HepG2 (cell line): ENCODE results near the gene METTL1. TPM values are rescaled to one million over a fixed set of nuclear protein-coding genes. Genes with fewer than 3 reads are reported as not detected.

ENCODE experiments used
- DR1 ChIP-seq: sonication (generic); formaldehyde crosslinking; IDR thresholded peaks from 2 replicates; pipeline ENCODE4 v1.8.0; 2021; ENCODE audit warnings: mild to moderate bottlenecking, missing genetic modification reagents, inconsistent platforms
- GABPA ChIP-seq, 2 experiments: IDR thresholded peaks; 2 replicates each; pipeline ENCODE4 v1.6.1; 2011 to 2016; ENCODE audit warnings: low read depth in 2 of 2, low read length in 1 of 2, missing biosample characterization in 1 of 2, missing genetic modification characterization in 1 of 2
- GATA4 ChIP-seq: sonication (generic); IDR thresholded peaks from 2 replicates; pipeline ENCODE4 v1.6.1; 2016; ENCODE audit warnings: antibody characterized with exemption, low read depth, borderline replicate concordance
- HIVEP1 ChIP-seq: sonication (generic); formaldehyde crosslinking; IDR thresholded peaks from 2 replicates; pipeline ENCODE4 v1.4.0; 2020; ENCODE audit warnings: mild to moderate bottlenecking, missing genetic modification reagents
- SALL2 ChIP-seq: sonication (generic); formaldehyde crosslinking; IDR thresholded peaks from 2 replicates; pipeline ENCODE4 v1.8.1; 2023; ENCODE audit warnings: mild to moderate bottlenecking, missing genetic modification reagents, inconsistent platforms
- SMARCE1 ChIP-seq: fragments of 450-650 bp; IDR thresholded peaks from 2 replicates; pipeline ENCODE4 v1.6.1; 2017; ENCODE audit warnings: borderline replicate concordance
- SP140L ChIP-seq: sonication (generic); formaldehyde crosslinking; IDR thresholded peaks from 2 replicates; pipeline ENCODE4 v1.4.0; 2020; ENCODE audit warnings: missing genetic modification reagents, borderline replicate concordance
- ZNF501 ChIP-seq: sonication (generic); formaldehyde crosslinking; IDR thresholded peaks from 2 replicates; pipeline ENCODE4 v1.5.1; 2020; ENCODE audit warnings: mild to moderate bottlenecking, moderate library complexity, missing genetic modification reagents
- ZNF557 ChIP-seq: sonication (generic); formaldehyde crosslinking; IDR thresholded peaks from 2 replicates; pipeline ENCODE4 v1.4.0; 2020; ENCODE audit warnings: missing genetic modification reagents
- ZNF776 ChIP-seq: sonication (generic); formaldehyde crosslinking; IDR thresholded peaks from 2 replicates; pipeline ENCODE4 v1.4.0; 2020; ENCODE audit warnings: mild to moderate bottlenecking, missing genetic modification reagents
- ZNF790 ChIP-seq: sonication (generic); formaldehyde crosslinking; IDR thresholded peaks from 2 replicates; pipeline ENCODE4 v1.8.0; 2022; ENCODE audit warnings: missing genetic modification reagents, mild to moderate bottlenecking, borderline replicate concordance
- ZNF883 ChIP-seq: sonication (generic); formaldehyde crosslinking; IDR thresholded peaks from 2 replicates; pipeline ENCODE4 v1.5.1; 2020; ENCODE audit warnings: mild to moderate bottlenecking, missing genetic modification reagents; ENCODE audit errors: not compliant biosample characterization
- polyA plus RNA-seq, 8 experiments: library from polyadenylated mRNA; depleted of rRNA in 3 of 8; stranded (reverse) in 7 of 8; unstranded in 1 of 8; fragments of >200 nt; fragmentation: Illumina TruSeq in 4 of 8; extraction: Trizol in 4 of 8; gene quantifications; 2 replicates each; pipeline versions ENCODE4 v1.2.1 to v1.2.3, GENCODE V29; 2011 to 2016; ENCODE audit warnings: low read depth in 4 of 8, missing spikeins in 1 of 8, mixed read lengths in 1 of 8; ENCODE audit not compliant: insufficient read depth in 1 of 8
- total RNA-seq, 5 experiments: library from RNA; depleted of rRNA; stranded (reverse); fragments of >200 nt; fragmentation: Illumina TruSeq; extraction: Trizol; gene quantifications; 2 replicates each; pipeline ENCODE4 v1.2.3, GENCODE V29; 2016; ENCODE audit warnings: low read depth in 1 of 5
- TF ChIP-seq, protein P1 (sequence below): sonication (generic); formaldehyde crosslinking; IDR thresholded peaks from 2 replicates; pipeline ENCODE4 v1.4.0; 2020; ENCODE audit warnings: missing genetic modification reagents, borderline replicate concordance
- TF ChIP-seq, protein P2 (sequence below): IDR thresholded peaks from 2 replicates; pipeline ENCODE4 v1.6.1; 2016; ENCODE audit warnings: missing biosample characterization, missing genetic modification reagents, low read depth
- TF ChIP-seq, protein P3 (sequence below): IDR thresholded peaks from 2 replicates; pipeline ENCODE4 v1.6.1; 2018; ENCODE audit warnings: missing genetic modification reagents
- TF ChIP-seq, protein P4 (sequence below): IDR thresholded peaks from 2 replicates; pipeline ENCODE4 v1.6.1; 2012; ENCODE audit warnings: low read depth, low read length, improper control_type of control experiment
- TF ChIP-seq, protein P5 (sequence below): sonication (generic); formaldehyde crosslinking; IDR thresholded peaks from 2 replicates; pipeline ENCODE4 v1.5.0; 2020; ENCODE audit warnings: mild to moderate bottlenecking, missing genetic modification reagents, borderline replicate concordance

METTL1 gene
- total and polyA plus RNA-seq, 2 of the 13 experiments (the other 11 are each of a cell fraction or from before 2014, with no cell fraction given): 34.7 to 36.9 TPM

DNA sequence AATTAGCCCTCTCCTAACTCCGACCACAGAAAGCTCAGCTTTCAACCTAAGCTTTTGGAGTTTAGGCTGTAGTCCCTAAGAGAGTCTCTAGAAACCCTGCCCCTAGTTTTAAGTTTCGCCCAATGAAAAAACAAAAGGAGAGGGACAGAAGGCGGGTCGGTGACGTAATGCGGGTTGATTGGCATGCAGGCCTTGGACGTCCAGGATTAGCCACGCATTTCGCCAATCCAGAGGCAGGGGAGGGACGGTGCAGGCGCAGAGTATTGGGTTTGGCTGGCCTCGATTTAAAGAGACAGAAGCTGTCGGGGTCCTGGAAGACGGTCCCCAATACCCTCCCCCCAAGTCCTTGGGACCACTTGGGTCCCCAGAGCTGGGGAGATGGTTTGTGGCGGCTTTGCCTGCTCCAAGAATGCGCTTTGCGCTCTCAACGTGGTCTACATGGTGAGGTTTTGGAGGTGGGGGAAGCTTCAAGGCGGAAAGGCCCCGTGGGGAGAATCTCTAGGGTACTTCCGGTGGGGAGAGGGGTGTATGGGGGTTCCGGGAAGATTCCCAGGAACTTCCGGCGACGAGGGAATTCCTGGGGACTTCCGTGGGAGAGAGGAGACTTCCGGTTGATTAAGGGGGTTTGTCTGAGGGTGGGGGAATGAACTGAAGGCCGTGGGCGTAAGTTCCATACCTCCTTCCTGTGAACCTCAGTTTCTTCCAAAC lies 27.0 kb downstream of the METTL1 start, which contains the start of gene TSPAN31 (continued):
- TF ChIP-seq SALL2 (CRISPR knock-in tag) (no peak), GABPA (IDR thresholded peaks at IDR 0.05; ENCODE audit: low read depth, low read length) (peak; percentile 71), GABPA (CRISPR knock-in tag; IDR thresholded peaks at IDR 0.05; ENCODE audit: low read depth) (peak; percentile 94), ZNF883 (CRISPR knock-in tag) (peak; percentile 55), ZNF776 (CRISPR knock-in tag) (peak; percentile 5; the same call in 1 of the 2 replicates), SMARCE1 (no peak), HIVEP1 (CRISPR knock-in tag) (0 out of 2 replicates have a peak, but pooled peaks have one; percentile 54), ZNF557 (CRISPR knock-in tag) (no peak), ZNF501 (CRISPR knock-in tag) (no peak; the same call in 1 of the 2 replicates), DR1 (CRISPR knock-in tag) (peak; percentile 71; the same call in 1 of the 2 replicates), GATA4 (no peak), ZNF790 (CRISPR knock-in tag) (no peak), SP140L (CRISPR knock-in tag) (no peak)
- TF ChIP-seq, protein P1, sequence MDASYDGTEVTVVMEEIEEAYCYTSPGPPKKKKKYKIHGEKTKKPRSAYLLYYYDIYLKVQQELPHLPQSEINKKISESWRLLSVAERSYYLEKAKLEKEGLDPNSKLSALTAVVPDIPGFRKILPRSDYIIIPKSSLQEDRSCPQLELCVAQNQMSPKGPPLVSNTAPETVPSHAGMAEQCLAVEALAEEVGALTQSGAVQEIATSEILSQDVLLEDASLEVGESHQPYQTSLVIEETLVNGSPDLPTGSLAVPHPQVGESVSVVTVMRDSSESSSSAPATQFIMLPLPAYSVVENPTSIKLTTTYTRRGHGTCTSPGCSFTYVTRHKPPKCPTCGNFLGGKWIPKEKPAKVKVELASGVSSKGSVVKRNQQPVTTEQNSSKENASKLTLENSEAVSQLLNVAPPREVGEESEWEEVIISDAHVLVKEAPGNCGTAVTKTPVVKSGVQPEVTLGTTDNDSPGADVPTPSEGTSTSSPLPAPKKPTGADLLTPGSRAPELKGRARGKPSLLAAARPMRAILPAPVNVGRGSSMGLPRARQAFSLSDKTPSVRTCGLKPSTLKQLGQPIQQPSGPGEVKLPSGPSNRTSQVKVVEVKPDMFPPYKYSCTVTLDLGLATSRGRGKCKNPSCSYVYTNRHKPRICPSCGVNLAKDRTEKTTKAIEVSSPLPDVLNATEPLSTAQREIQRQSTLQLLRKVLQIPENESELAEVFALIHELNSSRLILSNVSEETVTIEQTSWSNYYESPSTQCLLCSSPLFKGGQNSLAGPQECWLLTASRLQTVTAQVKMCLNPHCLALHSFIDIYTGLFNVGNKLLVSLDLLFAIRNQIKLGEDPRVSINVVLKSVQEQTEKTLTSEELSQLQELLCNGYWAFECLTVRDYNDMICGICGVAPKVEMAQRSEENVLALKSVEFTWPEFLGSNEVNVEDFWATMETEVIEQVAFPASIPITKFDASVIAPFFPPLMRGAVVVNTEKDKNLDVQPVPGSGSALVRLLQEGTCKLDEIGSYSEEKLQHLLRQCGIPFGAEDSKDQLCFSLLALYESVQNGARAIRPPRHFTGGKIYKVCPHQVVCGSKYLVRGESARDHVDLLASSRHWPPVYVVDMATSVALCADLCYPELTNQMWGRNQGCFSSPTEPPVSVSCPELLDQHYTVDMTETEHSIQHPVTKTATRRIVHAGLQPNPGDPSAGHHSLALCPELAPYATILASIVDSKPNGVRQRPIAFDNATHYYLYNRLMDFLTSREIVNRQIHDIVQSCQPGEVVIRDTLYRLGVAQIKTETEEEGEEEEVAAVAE (CRISPR knock-in tag): 0 out of 2 replicates have a peak, but pooled peaks have one; percentile 6
- TF ChIP-seq, protein P2, sequence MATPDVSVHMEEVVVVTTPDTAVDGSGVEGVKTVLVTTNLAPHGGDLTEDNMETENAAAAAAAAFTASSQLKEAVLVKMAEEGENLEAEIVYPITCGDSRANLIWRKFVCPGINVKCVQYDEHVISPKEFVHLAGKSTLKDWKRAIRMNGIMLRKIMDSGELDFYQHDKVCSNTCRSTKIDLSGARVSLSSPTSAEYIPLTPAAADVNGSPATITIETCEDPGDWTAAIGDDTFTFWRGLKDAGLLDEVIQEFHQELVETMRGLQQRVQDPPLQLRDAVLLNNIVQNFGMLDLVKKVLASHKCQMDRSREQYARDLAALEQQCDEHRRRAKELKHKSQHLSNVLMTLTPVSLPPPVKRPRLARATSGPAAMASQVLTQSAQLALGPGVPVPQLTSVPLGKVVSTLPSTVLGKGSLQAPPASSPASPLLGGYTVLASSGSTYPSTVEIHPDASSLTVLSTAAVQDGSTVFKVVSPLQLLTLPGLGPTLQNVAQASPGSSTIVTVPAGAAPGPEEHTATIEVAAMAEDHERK: no peak
- TF ChIP-seq, protein P3, sequence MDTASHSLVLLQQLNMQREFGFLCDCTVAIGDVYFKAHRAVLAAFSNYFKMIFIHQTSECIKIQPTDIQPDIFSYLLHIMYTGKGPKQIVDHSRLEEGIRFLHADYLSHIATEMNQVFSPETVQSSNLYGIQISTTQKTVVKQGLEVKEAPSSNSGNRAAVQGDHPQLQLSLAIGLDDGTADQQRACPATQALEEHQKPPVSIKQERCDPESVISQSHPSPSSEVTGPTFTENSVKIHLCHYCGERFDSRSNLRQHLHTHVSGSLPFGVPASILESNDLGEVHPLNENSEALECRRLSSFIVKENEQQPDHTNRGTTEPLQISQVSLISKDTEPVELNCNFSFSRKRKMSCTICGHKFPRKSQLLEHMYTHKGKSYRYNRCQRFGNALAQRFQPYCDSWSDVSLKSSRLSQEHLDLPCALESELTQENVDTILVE (CRISPR knock-in tag): no peak
- TF ChIP-seq, protein P4, sequence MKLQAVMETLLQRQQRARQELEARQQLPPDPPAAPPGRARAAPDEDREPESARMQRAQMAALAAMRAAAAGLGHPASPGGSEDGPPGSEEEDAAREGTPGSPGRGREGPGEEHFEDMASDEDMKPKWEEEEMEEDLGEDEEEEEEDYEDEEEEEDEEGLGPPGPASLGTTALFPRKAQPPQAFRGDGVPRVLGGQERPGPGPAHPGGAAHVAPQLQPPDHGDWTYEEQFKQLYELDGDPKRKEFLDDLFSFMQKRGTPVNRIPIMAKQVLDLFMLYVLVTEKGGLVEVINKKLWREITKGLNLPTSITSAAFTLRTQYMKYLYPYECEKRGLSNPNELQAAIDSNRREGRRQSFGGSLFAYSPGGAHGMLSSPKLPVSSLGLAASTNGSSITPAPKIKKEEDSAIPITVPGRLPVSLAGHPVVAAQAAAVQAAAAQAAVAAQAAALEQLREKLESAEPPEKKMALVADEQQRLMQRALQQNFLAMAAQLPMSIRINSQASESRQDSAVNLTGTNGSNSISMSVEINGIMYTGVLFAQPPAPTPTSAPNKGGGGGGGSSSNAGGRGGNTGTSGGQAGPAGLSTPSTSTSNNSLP: no peak
- TF ChIP-seq, protein P5, sequence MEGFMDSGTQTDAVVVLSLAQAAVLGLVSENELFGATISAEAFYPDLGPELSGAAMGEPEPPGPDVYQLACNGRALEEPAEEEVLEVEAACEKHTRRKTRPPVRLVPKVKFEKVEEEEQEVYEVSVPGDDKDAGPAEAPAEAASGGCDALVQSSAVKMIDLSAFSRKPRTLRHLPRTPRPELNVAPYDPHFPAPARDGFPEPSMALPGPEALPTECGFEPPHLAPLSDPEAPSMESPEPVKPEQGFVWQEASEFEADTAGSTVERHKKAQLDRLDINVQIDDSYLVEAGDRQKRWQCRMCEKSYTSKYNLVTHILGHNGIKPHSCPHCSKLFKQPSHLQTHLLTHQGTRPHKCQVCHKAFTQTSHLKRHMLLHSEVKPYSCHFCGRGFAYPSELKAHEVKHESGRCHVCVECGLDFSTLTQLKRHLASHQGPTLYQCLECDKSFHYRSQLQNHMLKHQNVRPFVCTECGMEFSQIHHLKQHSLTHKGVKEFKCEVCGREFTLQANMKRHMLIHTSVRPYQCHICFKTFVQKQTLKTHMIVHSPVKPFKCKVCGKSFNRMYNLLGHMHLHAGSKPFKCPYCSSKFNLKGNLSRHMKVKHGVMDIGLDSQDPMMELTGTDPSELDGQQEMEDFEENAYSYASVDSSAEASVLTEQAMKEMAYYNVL (CRISPR knock-in tag): peak; percentile 22; the same call in 1 of the 2 replicates
